ENCODE data around the gene UPP2. TPM values are rescaled to one million over a fixed set of nuclear protein-coding genes. Genes with fewer than 3 reads are reported as not detected.

The UPP2 gene
- total RNA-seq, 1 experiment from 2014 or later = not detected

GRCh38 chr2:158184556-158185343, 83.1 kb downstream of the UPP2 start:
- Histone ChIP-seq H3K9me3 (replicated peaks) (no peaks in the 10 kb centered on the region), H3K4me3 (no peak overlapping the region), H3K36me3 (no peaks in the 10 kb centered on the region), H3K4me1 (peaks cover 24% of the 10 kb centered on the region), H3K27me3 (no peaks in the 10 kb centered on the region), H3K27ac (no peak overlapping the region)
- no peak for DNase-seq

Other genes with a start within 250 kb of the UPP2 start
- 13.0 and 14.0 TPM in 2 replicates for gene ACVR1, start 225.5 kb upstream of the UPP2 start, total RNA-seq (2014; rRNA removed; shearing (Covaris generic))